ENCODE results near the gene CDKN1C. TPM values are rescaled to one million over a fixed set of nuclear protein-coding genes. Genes with fewer than 3 reads are reported as not detected.

The CDKN1C gene
- polyA plus RNA-seq, 1 experiment: 2.1 TPM

- CTCF ChIA-PET: interaction anchor here (0.6 to 1.5 kb wide), 5 partner anchors 10 to 396 kb away, joined by 3 to 4 read pairs (median 4); no protein-coding TSS in a partner anchor
- no peak for TF ChIP-seq CTCF (IDR thresholded peaks at IDR 0.05; ENCODE audit: insufficient read depth, low read depth, low read length)
- Histone ChIP-seq H3K36me3 (ENCODE audit: control insufficient read depth, insufficient read depth, low read length) (peaks cover 2% of the 10 kb centered on the region; the same call in 1 of the 2 replicates), H3K27me3 (ENCODE audit: control insufficient read depth, insufficient read depth, low read length) (no peaks in the 10 kb centered on the region), H3K4me3 (ENCODE audit: low read depth, low read length) (no peak overlapping the region)
- DNase-seq (ENCODE audit: low read depth): no peak
- POLR2A ChIA-PET: no interaction called here
Observed at GRCh38 chr11:2926611-2927051, 41.1 kb upstream of the CDKN1C start.

- no peaks in the 10 kb centered on the region for H3K27me3 ChIP-seq (ENCODE audit: control insufficient read depth, insufficient read depth, low read length)
- POLR2A ChIA-PET: no interaction called here
- no peak overlapping the region for H3K4me3 ChIP-seq (ENCODE audit: low read depth, low read length)
- no peak for TF ChIP-seq CTCF (IDR thresholded peaks at IDR 0.05; ENCODE audit: insufficient read depth, low read depth, low read length)
- no peak for DNase-seq (ENCODE audit: low read depth)
- CTCF ChIA-PET: no interaction called here
- peaks cover 2% of the 10 kb centered on the region; the same call in 1 of the 2 replicates for H3K36me3 ChIP-seq (ENCODE audit: control insufficient read depth, insufficient read depth, low read length)
Observed at GRCh38 chr11:2924821-2925675, 39.5 kb upstream of the CDKN1C start.

GRCh38 chr11:2924381-2924780, 38.8 kb upstream of the CDKN1C start:
- POLR2A ChIA-PET: no interaction called here
- CTCF ChIA-PET: no interaction called here

GRCh38 chr11:2923446-2924375, 38.1 kb upstream of the CDKN1C start:
- no peaks in the 10 kb centered on the region for H3K27me3 ChIP-seq (ENCODE audit: control insufficient read depth, insufficient read depth, low read length)
- ChIA-PET CTCF (no interaction called here), POLR2A (no interaction called here)
- DNase-seq (ENCODE audit: low read depth): no peak
- no peak for TF ChIP-seq CTCF (IDR thresholded peaks at IDR 0.05; ENCODE audit: insufficient read depth, low read depth, low read length)
- no peak overlapping the region for H3K4me3 ChIP-seq (ENCODE audit: low read depth, low read length)
- H3K36me3 ChIP-seq (ENCODE audit: control insufficient read depth, insufficient read depth, low read length): peaks cover 2% of the 10 kb centered on the region; the same call in 1 of the 2 replicates

More at GRCh38 chr11:2924381-2924780, 38.8 kb upstream of the CDKN1C start:
- H3K36me3 ChIP-seq (ENCODE audit: control insufficient read depth, insufficient read depth, low read length): peaks cover 2% of the 10 kb centered on the region; the same call in 1 of the 2 replicates
- TF ChIP-seq CTCF (IDR thresholded peaks at IDR 0.05; ENCODE audit: insufficient read depth, low read depth, low read length): no peak
- DNase-seq (ENCODE audit: low read depth): no peak
- no peak overlapping the region for H3K4me3 ChIP-seq (ENCODE audit: low read depth, low read length)
- H3K27me3 ChIP-seq (ENCODE audit: control insufficient read depth, insufficient read depth, low read length): no peaks in the 10 kb centered on the region

- DNase-seq (ENCODE audit: low read depth): no peak
- no peak overlapping the region for H3K4me3 ChIP-seq (ENCODE audit: low read depth, low read length)
- CTCF ChIA-PET: interaction anchor here (1.2 kb wide), 1 partner anchor 391 kb away, joined by 4 read pairs; no protein-coding TSS in a partner anchor
- peaks cover 2% of the 10 kb centered on the region; the same call in 1 of the 2 replicates for H3K36me3 ChIP-seq (ENCODE audit: control insufficient read depth, insufficient read depth, low read length)
- POLR2A ChIA-PET: no interaction called here
- H3K27me3 ChIP-seq (ENCODE audit: control insufficient read depth, insufficient read depth, low read length): no peaks in the 10 kb centered on the region
- TF ChIP-seq CTCF (IDR thresholded peaks at IDR 0.05; ENCODE audit: insufficient read depth, low read depth, low read length): no peak
Observed at GRCh38 chr11:2922655-2923054, 37.1 kb upstream of the CDKN1C start.
